ENCODE results near the gene TBC1D13.
"Not testable (repeated sequence)": the region's sequence is repeated elsewhere in the genome, so short reads cannot be mapped to it uniquely, and the experiment has no call there.

Gene TBC1D13

GRCh38 chr9:128835246-128836210, 48.5 kb downstream of the TBC1D13 start:
- no peak for DNase-seq (ENCODE audit: low read depth)
- no peak for TF ChIP-seq CTCF (conservative IDR thresholded peaks at IDR 0.05; ENCODE audit: control insufficient read depth, insufficient read depth, low read depth, low read length)
- H3K4me3 ChIP-seq (ENCODE audit: control insufficient read depth, low read depth, low read length) = no peak overlapping the region

GRCh38 chr9:128836509-128837145, 49.6 kb downstream of the TBC1D13 start:
- no peak for TF ChIP-seq CTCF (conservative IDR thresholded peaks at IDR 0.05; ENCODE audit: control insufficient read depth, insufficient read depth, low read depth, low read length)
- no peak overlapping the region for H3K4me3 ChIP-seq (ENCODE audit: control insufficient read depth, low read depth, low read length)
- DNase-seq (ENCODE audit: low read depth) = no peak

- DNase-seq (ENCODE audit: low read depth) = no peak
- no peak for TF ChIP-seq CTCF (conservative IDR thresholded peaks at IDR 0.05; ENCODE audit: control insufficient read depth, insufficient read depth, low read depth, low read length)
- no peak overlapping the region for H3K4me3 ChIP-seq (ENCODE audit: control insufficient read depth, low read depth, low read length)
These were observed 51.3 kb downstream of the TBC1D13 start for GRCh38 chr9:128838338-128838737.

- TF ChIP-seq CTCF (conservative IDR thresholded peaks at IDR 0.05; ENCODE audit: control insufficient read depth, insufficient read depth, low read depth, low read length) = no peak
- DNase-seq (ENCODE audit: low read depth) = no peak
These were observed 53.5 kb downstream of the TBC1D13 start for GRCh38 chr9:128840524-128840923.

GRCh38 chr9:128841694-128842492, 54.8 kb downstream of the TBC1D13 start:
- H3K4me3 ChIP-seq (ENCODE audit: control insufficient read depth, low read depth, low read length) = no peak overlapping the region
- no peak for DNase-seq (ENCODE audit: low read depth)
- TF ChIP-seq CTCF (conservative IDR thresholded peaks at IDR 0.05; ENCODE audit: control insufficient read depth, insufficient read depth, low read depth, low read length) = no peak

More at GRCh38 chr9:128840524-128840923, 53.5 kb downstream of the TBC1D13 start:
- H3K4me3 ChIP-seq (ENCODE audit: control insufficient read depth, low read depth, low read length) = no peak overlapping the region

- not testable (repeated sequence) for DNase-seq (ENCODE audit: low read depth); H3K4me3 ChIP-seq (ENCODE audit: control insufficient read depth, low read depth, low read length)
These were observed 56.1 kb downstream of the TBC1D13 start for GRCh38 chr9:128843171-128843570.

Data from fibroblast of mammary gland (primary cell).